GM23338 (cell line): ENCODE data around the gene MEIS3.

ENCODE experiments used
- CREB1 ChIP-seq: fragments of 250-450 bp; sonication (Bioruptor Pico); IDR thresholded peaks from 2 replicates; pipeline ENCODE4 v1.5.0; 2020; ENCODE audit warnings: low read depth, mild to moderate bottlenecking, moderate library complexity
- CTCF ChIP-seq, 2 experiments: fragments of 200-600 bp in 1 of 2; sonication (generic) in 1 of 2; conservative IDR thresholded peaks; 2 replicates each; pipeline versions ENCODE4 v1.5.1 to v1.6.1; 2016 to 2017; ENCODE audit warnings: antibody characterized with exemption in 2 of 2, low read depth in 2 of 2, mild to moderate bottlenecking in 2 of 2, moderate library complexity in 1 of 2
- EZH2 ChIP-seq: fragments of 200-600 bp; sonication (generic); IDR thresholded peaks from one replicate; pipeline ENCODE4 v1.8.0; 2017; ENCODE audit warnings: antibody characterized with exemption, mild to moderate bottlenecking, low read depth; ENCODE audit not compliant: unreplicated experiment
- EZH2phosphoT487 ChIP-seq: fragments of 200-600 bp; sonication (generic); IDR thresholded peaks from one replicate; pipeline ENCODE4 v1.8.1; 2018; ENCODE audit warnings: antibody characterized with exemption; ENCODE audit not compliant: unreplicated experiment
- JUNB ChIP-seq: IDR thresholded peaks from one replicate; pipeline ENCODE4 v1.6.1; 2016; ENCODE audit warnings: antibody characterized with exemption; ENCODE audit not compliant: unreplicated experiment
- POLR2AphosphoS5 ChIP-seq: IDR thresholded peaks from 2 replicates; pipeline ENCODE4 v1.6.1; 2016; ENCODE audit warnings: antibody characterized with exemption, low read depth
- STAT1 ChIP-seq: IDR thresholded peaks from one replicate; pipeline ENCODE4 v1.6.1; 2016; ENCODE audit warnings: antibody characterized with exemption; ENCODE audit not compliant: unreplicated experiment
- ZNF331 ChIP-seq: fragments of 250-450 bp; sonication (Bioruptor Pico); IDR thresholded peaks from 2 replicates; pipeline ENCODE4 v1.5.0; 2020; ENCODE audit warnings: low read depth, mild to moderate bottlenecking, moderate library complexity
- TF ChIP-seq, protein P1 (sequence below): fragments of 250-450 bp; sonication (Bioruptor Pico); IDR thresholded peaks from 2 replicates; pipeline ENCODE4 v1.5.0; 2020; ENCODE audit warnings: mild to moderate bottlenecking, moderate library complexity
- TF ChIP-seq, protein P2 (sequence below): IDR thresholded peaks from one replicate; pipeline ENCODE4 v1.6.1; 2018; ENCODE audit warnings: antibody characterized with exemption; ENCODE audit not compliant: unreplicated experiment
- TF ChIP-seq, protein P3 (sequence below): IDR thresholded peaks from 2 replicates; pipeline ENCODE4 v1.6.1; 2016; ENCODE audit warnings: antibody characterized with exemption

- TF ChIP-seq POLR2AphosphoS5 (no peak), EZH2 (no peak), CTCF (conservative IDR thresholded peaks at IDR 0.05; ENCODE audit: low read depth in 2 of 2) (no peak), EZH2phosphoT487 (no peak), CREB1 (no peak), JUNB (no peak), STAT1 (no peak), ZNF331 (CRISPR knock-in tag) (no peak)
- TF ChIP-seq, protein P1, sequence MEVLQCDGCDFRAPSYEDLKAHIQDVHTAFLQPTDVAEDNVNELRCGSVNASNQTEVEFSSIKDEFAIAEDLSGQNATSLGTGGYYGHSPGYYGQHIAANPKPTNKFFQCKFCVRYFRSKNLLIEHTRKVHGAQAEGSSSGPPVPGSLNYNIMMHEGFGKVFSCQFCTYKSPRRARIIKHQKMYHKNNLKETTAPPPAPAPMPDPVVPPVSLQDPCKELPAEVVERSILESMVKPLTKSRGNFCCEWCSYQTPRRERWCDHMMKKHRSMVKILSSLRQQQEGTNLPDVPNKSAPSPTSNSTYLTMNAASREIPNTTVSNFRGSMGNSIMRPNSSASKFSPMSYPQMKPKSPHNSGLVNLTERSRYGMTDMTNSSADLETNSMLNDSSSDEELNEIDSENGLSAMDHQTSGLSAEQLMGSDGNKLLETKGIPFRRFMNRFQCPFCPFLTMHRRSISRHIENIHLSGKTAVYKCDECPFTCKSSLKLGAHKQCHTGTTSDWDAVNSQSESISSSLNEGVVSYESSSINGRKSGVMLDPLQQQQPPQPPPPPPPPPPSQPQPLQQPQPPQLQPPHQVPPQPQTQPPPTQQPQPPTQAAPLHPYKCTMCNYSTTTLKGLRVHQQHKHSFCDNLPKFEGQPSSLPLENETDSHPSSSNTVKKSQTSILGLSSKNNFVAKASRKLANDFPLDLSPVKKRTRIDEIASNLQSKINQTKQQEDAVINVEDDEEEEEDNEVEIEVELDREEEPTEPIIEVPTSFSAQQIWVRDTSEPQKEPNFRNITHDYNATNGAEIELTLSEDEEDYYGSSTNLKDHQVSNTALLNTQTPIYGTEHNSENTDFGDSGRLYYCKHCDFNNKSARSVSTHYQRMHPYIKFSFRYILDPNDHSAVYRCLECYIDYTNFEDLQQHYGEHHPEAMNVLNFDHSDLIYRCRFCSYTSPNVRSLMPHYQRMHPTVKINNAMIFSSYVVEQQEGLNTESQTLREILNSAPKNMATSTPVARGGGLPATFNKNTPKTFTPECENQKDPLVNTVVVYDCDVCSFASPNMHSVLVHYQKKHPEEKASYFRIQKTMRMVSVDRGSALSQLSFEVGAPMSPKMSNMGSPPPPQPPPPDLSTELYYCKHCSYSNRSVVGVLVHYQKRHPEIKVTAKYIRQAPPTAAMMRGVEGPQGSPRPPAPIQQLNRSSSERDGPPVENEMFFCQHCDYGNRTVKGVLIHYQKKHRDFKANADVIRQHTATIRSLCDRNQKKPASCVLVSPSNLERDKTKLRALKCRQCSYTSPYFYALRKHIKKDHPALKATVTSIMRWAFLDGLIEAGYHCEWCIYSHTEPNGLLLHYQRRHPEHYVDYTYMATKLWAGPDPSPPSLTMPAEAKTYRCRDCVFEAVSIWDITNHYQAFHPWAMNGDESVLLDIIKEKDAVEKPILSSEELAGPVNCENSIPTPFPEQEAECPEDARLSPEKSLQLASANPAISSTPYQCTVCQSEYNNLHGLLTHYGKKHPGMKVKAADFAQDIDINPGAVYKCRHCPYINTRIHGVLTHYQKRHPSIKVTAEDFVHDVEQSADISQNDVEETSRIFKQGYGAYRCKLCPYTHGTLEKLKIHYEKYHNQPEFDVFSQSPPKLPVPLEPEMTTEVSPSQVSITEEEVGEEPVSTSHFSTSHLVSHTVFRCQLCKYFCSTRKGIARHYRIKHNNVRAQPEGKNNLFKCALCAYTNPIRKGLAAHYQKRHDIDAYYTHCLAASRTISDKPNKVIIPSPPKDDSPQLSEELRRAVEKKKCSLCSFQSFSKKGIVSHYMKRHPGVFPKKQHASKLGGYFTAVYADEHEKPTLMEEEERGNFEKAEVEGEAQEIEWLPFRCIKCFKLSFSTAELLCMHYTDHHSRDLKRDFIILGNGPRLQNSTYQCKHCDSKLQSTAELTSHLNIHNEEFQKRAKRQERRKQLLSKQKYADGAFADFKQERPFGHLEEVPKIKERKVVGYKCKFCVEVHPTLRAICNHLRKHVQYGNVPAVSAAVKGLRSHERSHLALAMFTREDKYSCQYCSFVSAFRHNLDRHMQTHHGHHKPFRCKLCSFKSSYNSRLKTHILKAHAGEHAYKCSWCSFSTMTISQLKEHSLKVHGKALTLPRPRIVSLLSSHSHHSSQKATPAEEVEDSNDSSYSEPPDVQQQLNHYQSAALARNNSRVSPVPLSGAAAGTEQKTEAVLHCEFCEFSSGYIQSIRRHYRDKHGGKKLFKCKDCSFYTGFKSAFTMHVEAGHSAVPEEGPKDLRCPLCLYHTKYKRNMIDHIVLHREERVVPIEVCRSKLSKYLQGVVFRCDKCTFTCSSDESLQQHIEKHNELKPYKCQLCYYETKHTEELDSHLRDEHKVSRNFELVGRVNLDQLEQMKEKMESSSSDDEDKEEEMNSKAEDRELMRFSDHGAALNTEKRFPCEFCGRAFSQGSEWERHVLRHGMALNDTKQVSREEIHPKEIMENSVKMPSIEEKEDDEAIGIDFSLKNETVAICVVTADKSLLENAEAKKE (CRISPR knock-in tag), result no peak
- TF ChIP-seq, protein P2, sequence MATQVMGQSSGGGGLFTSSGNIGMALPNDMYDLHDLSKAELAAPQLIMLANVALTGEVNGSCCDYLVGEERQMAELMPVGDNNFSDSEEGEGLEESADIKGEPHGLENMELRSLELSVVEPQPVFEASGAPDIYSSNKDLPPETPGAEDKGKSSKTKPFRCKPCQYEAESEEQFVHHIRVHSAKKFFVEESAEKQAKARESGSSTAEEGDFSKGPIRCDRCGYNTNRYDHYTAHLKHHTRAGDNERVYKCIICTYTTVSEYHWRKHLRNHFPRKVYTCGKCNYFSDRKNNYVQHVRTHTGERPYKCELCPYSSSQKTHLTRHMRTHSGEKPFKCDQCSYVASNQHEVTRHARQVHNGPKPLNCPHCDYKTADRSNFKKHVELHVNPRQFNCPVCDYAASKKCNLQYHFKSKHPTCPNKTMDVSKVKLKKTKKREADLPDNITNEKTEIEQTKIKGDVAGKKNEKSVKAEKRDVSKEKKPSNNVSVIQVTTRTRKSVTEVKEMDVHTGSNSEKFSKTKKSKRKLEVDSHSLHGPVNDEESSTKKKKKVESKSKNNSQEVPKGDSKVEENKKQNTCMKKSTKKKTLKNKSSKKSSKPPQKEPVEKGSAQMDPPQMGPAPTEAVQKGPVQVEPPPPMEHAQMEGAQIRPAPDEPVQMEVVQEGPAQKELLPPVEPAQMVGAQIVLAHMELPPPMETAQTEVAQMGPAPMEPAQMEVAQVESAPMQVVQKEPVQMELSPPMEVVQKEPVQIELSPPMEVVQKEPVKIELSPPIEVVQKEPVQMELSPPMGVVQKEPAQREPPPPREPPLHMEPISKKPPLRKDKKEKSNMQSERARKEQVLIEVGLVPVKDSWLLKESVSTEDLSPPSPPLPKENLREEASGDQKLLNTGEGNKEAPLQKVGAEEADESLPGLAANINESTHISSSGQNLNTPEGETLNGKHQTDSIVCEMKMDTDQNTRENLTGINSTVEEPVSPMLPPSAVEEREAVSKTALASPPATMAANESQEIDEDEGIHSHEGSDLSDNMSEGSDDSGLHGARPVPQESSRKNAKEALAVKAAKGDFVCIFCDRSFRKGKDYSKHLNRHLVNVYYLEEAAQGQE, result no peak
- TF ChIP-seq, protein P3, sequence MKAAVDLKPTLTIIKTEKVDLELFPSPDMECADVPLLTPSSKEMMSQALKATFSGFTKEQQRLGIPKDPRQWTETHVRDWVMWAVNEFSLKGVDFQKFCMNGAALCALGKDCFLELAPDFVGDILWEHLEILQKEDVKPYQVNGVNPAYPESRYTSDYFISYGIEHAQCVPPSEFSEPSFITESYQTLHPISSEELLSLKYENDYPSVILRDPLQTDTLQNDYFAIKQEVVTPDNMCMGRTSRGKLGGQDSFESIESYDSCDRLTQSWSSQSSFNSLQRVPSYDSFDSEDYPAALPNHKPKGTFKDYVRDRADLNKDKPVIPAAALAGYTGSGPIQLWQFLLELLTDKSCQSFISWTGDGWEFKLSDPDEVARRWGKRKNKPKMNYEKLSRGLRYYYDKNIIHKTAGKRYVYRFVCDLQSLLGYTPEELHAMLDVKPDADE, result no peak
Measured at GRCh38 chr19:47464675-47465419, 45.5 kb upstream of the MEIS3 start.
